Parathyroid adenoma (tissue), 2 donors: ENCODE results near the gene FKBP5.

Experiments
- H2AFZ ChIP-seq: fragments of 300-600 bp; sonication (generic); one replicate; pipeline ENCODE4 v1.7.0; 2017; ENCODE audit warnings: antibody characterized with exemption, mild to moderate bottlenecking
- H3K27ac ChIP-seq: fragments of 300-600 bp; sonication (generic); one replicate; pipeline ENCODE4 v1.7.0; 2017
- H3K27me3 ChIP-seq: fragments of 300-600 bp; sonication (generic); one replicate; pipeline ENCODE4 v1.7.0; 2017; ENCODE audit warnings: low read length; ENCODE audit not compliant: control insufficient read depth, insufficient read depth
- H3K36me3 ChIP-seq: fragments of 300-600 bp; sonication (generic); one replicate; pipeline ENCODE4 v1.7.0; 2017; ENCODE audit warnings: low read length; ENCODE audit not compliant: control insufficient read depth, insufficient read depth
- H3K4me1 ChIP-seq: fragments of 300-600 bp; sonication (generic); one replicate; pipeline ENCODE4 v1.7.0; 2017; ENCODE audit warnings: control low read depth
- H3K4me2 ChIP-seq: fragments of 300-600 bp; sonication (generic); one replicate; pipeline ENCODE4 v1.7.0; 2017; ENCODE audit warnings: low read length
- H3K4me3 ChIP-seq: fragments of 300-600 bp; sonication (generic); one replicate; pipeline ENCODE4 v1.7.0; 2017; ENCODE audit warnings: low read depth, low read length
- H3K79me2 ChIP-seq: fragments of 300-600 bp; sonication (generic); one replicate; pipeline ENCODE4 v1.7.0; 2017; ENCODE audit warnings: control low read depth
- H3K9ac ChIP-seq: fragments of 300-600 bp; sonication (generic); one replicate; pipeline ENCODE4 v1.7.0; 2017; ENCODE audit warnings: mild to moderate bottlenecking
- H3K9me3 ChIP-seq: fragments of 300-600 bp; sonication (generic); one replicate; pipeline ENCODE4 v1.7.0; 2017; ENCODE audit warnings: low read length; ENCODE audit not compliant: control insufficient read depth
- TF ChIP-seq, protein P1 (sequence below): fragments of 300-600 bp; sonication (generic); IDR thresholded peaks from one replicate; pipeline ENCODE4 v1.7.0; 2017; ENCODE audit warnings: antibody characterized with exemption, mild to moderate bottlenecking
- donor health status: primary hyperparathyroidism.

FKBP5 gene

GRCh38 chr6:35611240-35611639 lies 77.5 kb downstream of the FKBP5 start:
- no peak overlapping the region for H3K27ac ChIP-seq
- TF ChIP-seq, protein P1, sequence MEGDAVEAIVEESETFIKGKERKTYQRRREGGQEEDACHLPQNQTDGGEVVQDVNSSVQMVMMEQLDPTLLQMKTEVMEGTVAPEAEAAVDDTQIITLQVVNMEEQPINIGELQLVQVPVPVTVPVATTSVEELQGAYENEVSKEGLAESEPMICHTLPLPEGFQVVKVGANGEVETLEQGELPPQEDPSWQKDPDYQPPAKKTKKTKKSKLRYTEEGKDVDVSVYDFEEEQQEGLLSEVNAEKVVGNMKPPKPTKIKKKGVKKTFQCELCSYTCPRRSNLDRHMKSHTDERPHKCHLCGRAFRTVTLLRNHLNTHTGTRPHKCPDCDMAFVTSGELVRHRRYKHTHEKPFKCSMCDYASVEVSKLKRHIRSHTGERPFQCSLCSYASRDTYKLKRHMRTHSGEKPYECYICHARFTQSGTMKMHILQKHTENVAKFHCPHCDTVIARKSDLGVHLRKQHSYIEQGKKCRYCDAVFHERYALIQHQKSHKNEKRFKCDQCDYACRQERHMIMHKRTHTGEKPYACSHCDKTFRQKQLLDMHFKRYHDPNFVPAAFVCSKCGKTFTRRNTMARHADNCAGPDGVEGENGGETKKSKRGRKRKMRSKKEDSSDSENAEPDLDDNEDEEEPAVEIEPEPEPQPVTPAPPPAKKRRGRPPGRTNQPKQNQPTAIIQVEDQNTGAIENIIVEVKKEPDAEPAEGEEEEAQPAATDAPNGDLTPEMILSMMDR: no peak
- H3K9ac ChIP-seq: no peak overlapping the region
- H3K9me3 ChIP-seq: no peaks in the 10 kb centered on the region
- H3K27me3 ChIP-seq: no peaks in the 10 kb centered on the region
- no peaks in the 10 kb centered on the region for H3K36me3 ChIP-seq
- H3K4me1 ChIP-seq: no peaks in the 10 kb centered on the region
- H3K4me3 ChIP-seq: no peak overlapping the region
- H3K4me2 ChIP-seq: peak overlapping the region; percentile 13
- no peaks in the 10 kb centered on the region for H3K79me2 ChIP-seq
- no peak overlapping the region for H2AFZ ChIP-seq

- Histone ChIP-seq H3K9ac (no peak overlapping the region), H3K79me2 (no peaks in the 10 kb centered on the region), H3K27me3 (no peaks in the 10 kb centered on the region), H3K27ac (no peak overlapping the region), H3K4me2 (peak overlapping the region; percentile 17), H3K4me1 (no peaks in the 10 kb centered on the region), H3K4me3 (no peak overlapping the region), H2AFZ (no peak overlapping the region), H3K36me3 (no peaks in the 10 kb centered on the region), H3K9me3 (no peaks in the 10 kb centered on the region)
- TF ChIP-seq, protein P1: no peak
These were observed 77.9 kb downstream of the FKBP5 start for GRCh38 chr6:35610830-35611229.

DNA sequence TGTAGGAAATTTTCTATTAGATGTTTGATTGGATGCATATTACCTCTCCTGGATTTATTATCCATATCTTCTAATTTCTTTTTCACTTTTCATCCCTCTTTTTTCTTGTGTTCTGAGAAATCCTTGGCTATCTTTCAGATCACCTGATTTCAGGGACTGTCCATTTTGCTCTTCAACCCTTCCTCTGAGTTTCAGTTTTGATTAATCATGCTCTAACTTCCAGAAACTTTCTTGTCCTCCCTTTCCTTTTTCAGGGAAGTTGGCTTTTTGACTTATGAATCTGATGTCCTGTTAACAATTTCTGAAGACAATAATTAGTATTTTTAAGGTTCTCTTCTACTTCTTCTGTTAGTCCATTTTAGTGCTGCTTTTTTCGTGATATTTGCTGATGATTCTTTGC lies 79.1 kb downstream of the FKBP5 start:
- Histone ChIP-seq H3K4me2 (no peak overlapping the region), H3K4me3 (no peak overlapping the region), H3K27ac (no peak overlapping the region), H3K9ac (no peak overlapping the region), H3K4me1 (no peaks in the 10 kb centered on the region), H3K36me3 (no peaks in the 10 kb centered on the region), H2AFZ (no peak overlapping the region), H3K27me3 (no peaks in the 10 kb centered on the region), H3K79me2 (no peaks in the 10 kb centered on the region), H3K9me3 (no peaks in the 10 kb centered on the region)
- TF ChIP-seq, protein P1: no peak

DNA sequence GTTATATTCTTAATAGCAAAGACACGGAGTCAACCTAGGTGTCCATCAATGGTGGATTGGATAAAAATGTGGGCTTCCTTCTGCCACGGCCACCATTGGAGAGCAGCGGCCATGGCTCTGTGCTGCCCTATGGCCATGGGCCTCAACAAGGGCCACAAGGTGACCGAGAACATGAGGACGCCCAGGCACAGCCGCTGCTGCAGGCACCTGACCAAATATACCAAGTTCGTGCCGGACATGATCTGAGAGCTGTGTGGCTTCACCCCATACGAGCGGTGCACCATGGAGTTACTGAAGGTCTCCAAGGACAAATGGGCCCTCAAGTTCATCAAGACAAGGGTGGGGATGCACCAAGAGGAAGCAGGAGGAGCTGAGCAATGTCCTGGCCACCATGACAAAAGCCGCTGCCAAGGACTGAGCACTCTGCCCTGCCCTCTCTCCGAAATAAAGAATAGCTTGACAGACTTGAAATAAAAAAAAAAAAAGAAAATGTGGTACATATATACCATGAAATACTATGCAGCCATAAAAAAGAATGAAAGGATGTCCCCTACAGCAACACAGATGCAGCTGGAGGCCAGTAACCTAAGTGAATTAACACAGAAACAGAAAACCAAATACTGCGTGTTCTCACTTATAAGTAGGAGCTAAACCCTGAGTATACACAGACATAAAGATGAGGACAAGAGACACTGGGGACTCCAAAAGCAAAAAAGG lies 81.0 kb downstream of the FKBP5 start:
- H3K27ac ChIP-seq: no peak overlapping the region
- H3K9ac ChIP-seq: no peak overlapping the region
- H3K79me2 ChIP-seq: peaks cover 3% of the 10 kb centered on the region
- no peak overlapping the region for H2AFZ ChIP-seq
- TF ChIP-seq, protein P1: no peak
- H3K4me2 ChIP-seq: no peak overlapping the region
- H3K9me3 ChIP-seq: no peaks in the 10 kb centered on the region
- no peak overlapping the region for H3K4me3 ChIP-seq
- peaks cover 4% of the 10 kb centered on the region for H3K4me1 ChIP-seq
- no peaks in the 10 kb centered on the region for H3K27me3 ChIP-seq
- no peaks in the 10 kb centered on the region for H3K36me3 ChIP-seq

- Histone ChIP-seq H3K4me2 (no peak overlapping the region), H3K9ac (no peak overlapping the region), H3K9me3 (no peaks in the 10 kb centered on the region), H3K79me2 (peaks cover 3% of the 10 kb centered on the region), H3K36me3 (no peaks in the 10 kb centered on the region), H3K4me3 (no peak overlapping the region), H2AFZ (no peak overlapping the region), H3K4me1 (peaks cover 10% of the 10 kb centered on the region), H3K27me3 (no peaks in the 10 kb centered on the region), H3K27ac (no peak overlapping the region)
- TF ChIP-seq, protein P1: no peak
These were observed 83.1 kb downstream of the FKBP5 start for GRCh38 chr6:35605600-35605999.
